Type B pancreatic cell (in vitro differentiated cells): ENCODE data around the gene BCL6. TPM values are rescaled to one million over a fixed set of nuclear protein-coding genes. Genes with fewer than 3 reads are reported as not detected.
A peak's percentile ranks its signal among the peaks of the same experiment; 100 is the strongest.

Experiments
- DNase-seq: peaks from one replicate; pipeline ENCODE4 v3.0.0; 2021; ENCODE audit warnings: mixed read lengths; ENCODE audit not compliant: unreplicated experiment; ENCODE audit errors: extremely low spot score
- H3K27ac Mint-ChIP-seq: 2 replicates; pipeline ENCODE4 v1.8.0; 2021; ENCODE audit warnings: mild to moderate bottlenecking, mixed read lengths
- H3K27me3 Mint-ChIP-seq: 2 replicates; pipeline ENCODE4 v1.8.0; 2021; ENCODE audit warnings: mixed read lengths
- H3K36me3 Mint-ChIP-seq: 2 replicates; pipeline ENCODE4 v1.8.0; 2021; ENCODE audit warnings: mixed read lengths
- H3K4me1 Mint-ChIP-seq: one replicate; pipeline ENCODE4 v1.8.0; 2021; ENCODE audit warnings: mixed read lengths; ENCODE audit not compliant: unreplicated experiment
- H3K4me3 Mint-ChIP-seq: 2 replicates; pipeline ENCODE4 v1.8.0; 2021; ENCODE audit warnings: mild to moderate bottlenecking, mixed read lengths
- H3K9me3 Mint-ChIP-seq: 2 replicates; pipeline ENCODE4 v1.8.0; 2021; ENCODE audit warnings: mixed read lengths
- CTCF ChIP-seq: fragments of 200-600 bp; sonication (generic); conservative IDR thresholded peaks from 2 replicates; pipeline ENCODE4 v1.5.0; 2021; ENCODE audit warnings: antibody characterized with exemption, mild to moderate bottlenecking
- total RNA-seq: library from RNA; stranded (reverse); gene quantifications from 2 replicates; pipeline ENCODE4 v1.2.1, GENCODE V29; 2021; ENCODE audit warnings: low replicate concordance

BCL6 gene
- total RNA-seq, 1 donor from 2014 or later = 27.3 TPM

DNA sequence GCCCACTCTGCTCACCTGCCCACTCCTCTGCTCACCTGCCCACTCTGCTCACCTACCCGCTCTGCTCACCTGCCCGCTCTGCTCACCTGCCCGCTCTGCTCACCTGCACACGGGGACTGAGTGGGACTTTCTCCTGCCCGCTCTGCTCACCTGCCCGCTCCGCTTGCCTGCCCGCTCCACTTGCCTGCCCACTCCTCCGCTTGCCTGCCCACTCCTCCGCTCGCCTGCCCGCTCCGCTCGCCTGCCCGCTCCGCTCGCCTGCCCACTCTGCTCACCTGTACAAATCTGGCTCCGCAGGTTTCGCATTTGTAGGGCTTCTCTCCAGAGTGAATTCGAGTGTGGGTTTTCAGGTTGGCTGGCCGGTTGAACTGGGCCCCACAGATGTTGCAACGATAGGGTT lies 20.0 kb downstream of the BCL6 start:
- no peak overlapping the region for H3K4me3 Mint-ChIP-seq
- no peak overlapping the region for H3K27ac Mint-ChIP-seq
- H3K27me3 Mint-ChIP-seq = no peaks in the 10 kb centered on the region
- peaks cover 42% of the 10 kb centered on the region for H3K36me3 Mint-ChIP-seq
- H3K4me1 Mint-ChIP-seq = peaks cover 10% of the 10 kb centered on the region
- no peak for DNase-seq
- no peaks in the 10 kb centered on the region for H3K9me3 Mint-ChIP-seq
- no peak for TF ChIP-seq CTCF

DNA sequence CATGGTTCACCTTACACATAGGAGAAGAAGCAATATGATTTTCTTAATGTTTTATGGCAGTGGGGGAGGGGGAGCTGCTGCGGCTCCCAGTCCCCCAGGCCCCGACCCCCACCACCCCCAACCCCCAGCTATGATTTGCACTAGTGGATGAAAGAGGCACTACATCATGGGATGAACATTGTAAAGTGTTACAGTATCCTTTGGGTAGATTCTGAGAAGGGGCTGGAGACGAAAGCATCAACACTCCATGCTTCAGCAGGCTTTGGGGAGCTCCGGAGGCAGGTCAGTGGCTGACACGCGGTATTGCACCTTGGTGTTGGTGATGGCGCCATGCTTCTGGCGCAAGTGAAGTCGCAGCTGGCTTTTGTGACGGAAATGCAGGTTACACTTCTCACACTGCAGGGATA lies 23.1 kb downstream of the BCL6 start:
- Mint-ChIP-seq H3K27me3 (no peaks in the 10 kb centered on the region), H3K27ac (no peak overlapping the region), H3K4me1 (peaks cover 17% of the 10 kb centered on the region), H3K36me3 (peaks cover 31% of the 10 kb centered on the region), H3K4me3 (no peak overlapping the region), H3K9me3 (no peaks in the 10 kb centered on the region)
- peak; percentile 57 for TF ChIP-seq CTCF
- DNase-seq = no peak

DNA sequence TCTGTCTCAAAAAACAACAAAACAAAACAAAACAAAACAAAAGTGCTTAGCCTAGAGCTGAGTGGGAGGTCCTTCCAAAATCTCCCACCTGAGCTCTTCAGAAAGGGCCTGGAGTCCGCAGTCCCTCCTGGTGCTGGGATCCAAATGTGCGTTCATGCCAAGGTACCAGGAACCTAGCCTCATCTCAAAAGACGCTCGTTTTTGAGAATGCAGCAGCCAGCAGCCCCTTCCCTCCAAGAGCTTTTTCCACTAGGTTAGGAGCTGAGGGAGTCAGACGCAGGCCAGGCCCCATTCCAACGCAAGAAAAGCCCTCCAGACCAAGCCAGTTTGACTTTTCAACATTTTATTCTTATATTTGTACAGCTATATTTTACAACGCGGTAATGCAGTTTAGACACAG lies 24.2 kb downstream of the BCL6 start:
- H3K4me3 Mint-ChIP-seq = no peak overlapping the region
- H3K27ac Mint-ChIP-seq = no peak overlapping the region
- DNase-seq = no peak
- H3K36me3 Mint-ChIP-seq = peaks cover 26% of the 10 kb centered on the region
- H3K4me1 Mint-ChIP-seq = peaks cover 14% of the 10 kb centered on the region
- H3K9me3 Mint-ChIP-seq = no peaks in the 10 kb centered on the region
- TF ChIP-seq CTCF = no peak
- no peaks in the 10 kb centered on the region for H3K27me3 Mint-ChIP-seq

DNA sequence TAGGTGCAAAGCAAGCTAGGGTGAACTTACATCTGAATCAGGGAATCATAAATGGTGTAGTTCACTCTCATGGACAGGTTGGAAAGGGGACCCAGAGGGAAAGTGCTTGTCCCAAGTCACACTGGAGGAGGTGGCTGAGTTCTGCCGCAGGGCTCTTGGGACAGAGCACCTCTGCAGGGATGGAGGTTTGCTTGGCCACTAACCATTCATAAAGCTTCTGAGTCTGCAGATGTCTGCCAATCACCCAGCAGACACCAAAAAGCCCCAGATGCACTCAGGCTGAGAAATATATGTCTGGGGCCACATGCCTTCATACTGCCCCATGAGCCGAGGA lies 25.0 kb downstream of the BCL6 start:
- no peak for DNase-seq
- no peak for TF ChIP-seq CTCF
- peaks cover 5% of the 10 kb centered on the region for H3K27me3 Mint-ChIP-seq
- peaks cover 23% of the 10 kb centered on the region for H3K36me3 Mint-ChIP-seq
- no peak overlapping the region for H3K27ac Mint-ChIP-seq
- no peak overlapping the region for H3K4me3 Mint-ChIP-seq
- no peaks in the 10 kb centered on the region for H3K9me3 Mint-ChIP-seq
- peaks cover 11% of the 10 kb centered on the region for H3K4me1 Mint-ChIP-seq

- Mint-ChIP-seq H3K27me3 (peaks cover 9% of the 10 kb centered on the region), H3K9me3 (no peaks in the 10 kb centered on the region), H3K4me1 (peaks cover 11% of the 10 kb centered on the region), H3K36me3 (peaks cover 23% of the 10 kb centered on the region), H3K27ac (no peak overlapping the region), H3K4me3 (no peak overlapping the region)
- TF ChIP-seq CTCF = no peak
- no peak for DNase-seq
Observed at GRCh38 chr3:187719628-187720336, 25.5 kb downstream of the BCL6 start.

GRCh38 chr3:187718802-187719201 lies 26.5 kb downstream of the BCL6 start:
- DNase-seq = no peak
- Mint-ChIP-seq H3K4me3 (no peak overlapping the region), H3K4me1 (peaks cover 11% of the 10 kb centered on the region), H3K27ac (no peak overlapping the region), H3K9me3 (no peaks in the 10 kb centered on the region), H3K36me3 (peaks cover 14% of the 10 kb centered on the region), H3K27me3 (peaks cover 12% of the 10 kb centered on the region)
- no peak for TF ChIP-seq CTCF
